Measurements from ENCODE around the gene EYA2. TPM values are rescaled to one million over a fixed set of nuclear protein-coding genes. Genes with fewer than 3 reads are reported as not detected.
A peak's percentile ranks its signal among the peaks of the same experiment; 100 is the strongest.

The EYA2 gene
- total and polyA plus RNA-seq, 7 donors, result 1.2 to 11.8 (median 3.3) TPM

GRCh38 chr20:47160240-47160639 lies 265.6 kb downstream of the EYA2 start:
- DNase-seq, result peak; percentile 36
- no peaks in the 10 kb centered on the region for H3K9me3 ChIP-seq
- no peaks in the 10 kb centered on the region for H3K27me3 ChIP-seq
- WGBS, 2 donors, result 91 to 92% methylated on average over 7 of the region's 7 CpGs
- H3K4me3 ChIP-seq, result no peak overlapping the region
- H3K36me3 ChIP-seq, result no peaks in the 10 kb centered on the region
- H3K4me1 ChIP-seq, result no peaks in the 10 kb centered on the region
- intact Hi-C loops (cut with DNase I), result no loop called here
- no peak for TF ChIP-seq EP300 (IDR thresholded peaks at IDR 0.05)
- no peak for TF ChIP-seq POLR2A (IDR thresholded peaks at IDR 0.05)
- TF ChIP-seq CTCF (IDR thresholded peaks at IDR 0.05), result no peak
- no peak for TF ChIP-seq POLR2AphosphoS5 (IDR thresholded peaks at IDR 0.05)
- H3K27ac ChIP-seq, result no peak overlapping the region

- Histone ChIP-seq H3K4me1 (no peaks in the 10 kb centered on the region), H3K27ac (no peak overlapping the region), H3K4me3 (no peak overlapping the region), H3K9me3 (no peaks in the 10 kb centered on the region), H3K36me3 (no peaks in the 10 kb centered on the region), H3K27me3 (no peaks in the 10 kb centered on the region)
- DNase-seq, result peak; percentile 34
- intact Hi-C loops (cut with DNase I), result no loop called here
- TF ChIP-seq POLR2AphosphoS5 (IDR thresholded peaks at IDR 0.05) (no peak), EP300 (IDR thresholded peaks at IDR 0.05) (no peak), POLR2A (IDR thresholded peaks at IDR 0.05) (no peak), CTCF (IDR thresholded peaks at IDR 0.05) (no peak)
- 85 to 90% methylated on average over 14 of the region's 14 CpGs for WGBS, 2 donors
Observed at GRCh38 chr20:47160992-47161391, 266.3 kb downstream of the EYA2 start.

GRCh38 chr20:47161411-47161810 lies 266.8 kb downstream of the EYA2 start:
- TF ChIP-seq POLR2AphosphoS5 (IDR thresholded peaks at IDR 0.05), result no peak
- TF ChIP-seq CTCF (IDR thresholded peaks at IDR 0.05), result no peak
- TF ChIP-seq POLR2A (IDR thresholded peaks at IDR 0.05), result no peak
- no peak for TF ChIP-seq EP300 (IDR thresholded peaks at IDR 0.05)
- Histone ChIP-seq H3K4me3 (no peak overlapping the region), H3K36me3 (no peaks in the 10 kb centered on the region), H3K27ac (no peak overlapping the region), H3K27me3 (no peaks in the 10 kb centered on the region), H3K9me3 (no peaks in the 10 kb centered on the region), H3K4me1 (no peaks in the 10 kb centered on the region)
- intact Hi-C loops (cut with DNase I), result no loop called here
- 91% methylated on average over 10 of the region's 10 CpGs for WGBS, 2 donors
- no peak for DNase-seq

- intact Hi-C loops (cut with DNase I), result no loop called here
- 91 to 94% methylated on average over 13 of the region's 13 CpGs for WGBS, 2 donors
- TF ChIP-seq EP300 (IDR thresholded peaks at IDR 0.05), result no peak
- TF ChIP-seq POLR2A (IDR thresholded peaks at IDR 0.05), result no peak
- no peak for TF ChIP-seq POLR2AphosphoS5 (IDR thresholded peaks at IDR 0.05)
- TF ChIP-seq CTCF (IDR thresholded peaks at IDR 0.05), result no peak
- no peaks in the 10 kb centered on the region for H3K27me3 ChIP-seq
- H3K4me3 ChIP-seq, result no peak overlapping the region
- H3K27ac ChIP-seq, result no peak overlapping the region
- no peaks in the 10 kb centered on the region for H3K9me3 ChIP-seq
- H3K4me1 ChIP-seq, result no peaks in the 10 kb centered on the region
- H3K36me3 ChIP-seq, result no peaks in the 10 kb centered on the region
- DNase-seq, result no peak
Observed at GRCh38 chr20:47164140-47164539, 269.5 kb downstream of the EYA2 start.

- TF ChIP-seq POLR2A (IDR thresholded peaks at IDR 0.05), result no peak
- no peak for TF ChIP-seq CTCF (IDR thresholded peaks at IDR 0.05)
- TF ChIP-seq POLR2AphosphoS5 (IDR thresholded peaks at IDR 0.05), result no peak
- no peak for TF ChIP-seq EP300 (IDR thresholded peaks at IDR 0.05)
- Histone ChIP-seq H3K27me3 (no peaks in the 10 kb centered on the region), H3K36me3 (no peaks in the 10 kb centered on the region), H3K27ac (no peak overlapping the region), H3K4me3 (no peak overlapping the region), H3K4me1 (no peaks in the 10 kb centered on the region), H3K9me3 (no peaks in the 10 kb centered on the region)
- intact Hi-C loops (cut with DNase I), result no loop called here
- 85 to 89% methylated on average over 4 of the region's 4 CpGs for WGBS, 2 donors
- peak; percentile 32 for DNase-seq
Observed at GRCh38 chr20:47165376-47165865, 270.8 kb downstream of the EYA2 start.

All from sigmoid colon (tissue), 7 donors.